ENCODE data around the gene PIP5K1A. TPM values are rescaled to one million over a fixed set of nuclear protein-coding genes. Genes with fewer than 3 reads are reported as not detected.
A peak's percentile ranks its signal among the peaks of the same experiment; 100 is the strongest.

Gene PIP5K1A
- total and polyA plus RNA-seq, 4 donors = 34.9 to 59.3 (median 47.4) TPM

- Histone ChIP-seq H3K27ac (ENCODE audit: low read depth, low read length) (no peak overlapping the region), H3K4me3 (ENCODE audit: low read depth, low read length) (no peak overlapping the region), H3K4me1 (ENCODE audit: control insufficient read depth, insufficient read depth, low read length) (no peaks in the 10 kb centered on the region), H3K9me3 (ENCODE audit: control insufficient read depth, insufficient read depth, low read length) (no peaks in the 10 kb centered on the region), H3K27me3 (ENCODE audit: control insufficient read depth, insufficient read depth, low read length) (no peaks in the 10 kb centered on the region), H3K36me3 (ENCODE audit: control insufficient read depth, insufficient read depth, low read length) (peaks cover 68% of the 10 kb centered on the region)
- DNase-seq (ENCODE audit: low read depth in 4 of 6, low spot score in 6 of 6) = no peak
- WGBS (ENCODE audit: insufficient coverage) = 100% methylated on average over 1 of the region's 2 CpGs
Observed at GRCh38 chr1:151242442-151242841, 44.1 kb downstream of the PIP5K1A start.

- Histone ChIP-seq H3K36me3 (ENCODE audit: control insufficient read depth, insufficient read depth, low read length) (peaks cover 73% of the 10 kb centered on the region), H3K27me3 (ENCODE audit: control insufficient read depth, insufficient read depth, low read length) (no peaks in the 10 kb centered on the region), H3K4me1 (ENCODE audit: control insufficient read depth, insufficient read depth, low read length) (no peaks in the 10 kb centered on the region), H3K4me3 (ENCODE audit: low read depth, low read length) (no peak overlapping the region), H3K27ac (ENCODE audit: low read depth, low read length) (no peak overlapping the region), H3K9me3 (ENCODE audit: control insufficient read depth, insufficient read depth, low read length) (no peaks in the 10 kb centered on the region)
- WGBS (ENCODE audit: insufficient coverage) = no CpG with 5 or more reads among the region's 5 CpGs
- DNase-seq (ENCODE audit: low read depth in 4 of 6, low spot score in 6 of 6) = no peak
Observed at GRCh38 chr1:151243683-151244216, 45.4 kb downstream of the PIP5K1A start.

- Histone ChIP-seq H3K4me3 (ENCODE audit: low read depth, low read length) (no peak overlapping the region), H3K27ac (ENCODE audit: low read depth, low read length) (no peak overlapping the region), H3K9me3 (ENCODE audit: control insufficient read depth, insufficient read depth, low read length) (no peaks in the 10 kb centered on the region), H3K36me3 (ENCODE audit: control insufficient read depth, insufficient read depth, low read length) (peaks cover 55% of the 10 kb centered on the region), H3K4me1 (ENCODE audit: control insufficient read depth, insufficient read depth, low read length) (no peaks in the 10 kb centered on the region), H3K27me3 (ENCODE audit: control insufficient read depth, insufficient read depth, low read length) (no peaks in the 10 kb centered on the region)
- WGBS (ENCODE audit: insufficient coverage) = no CpG with 5 or more reads among the region's 2 CpGs
- no peak for DNase-seq (ENCODE audit: low read depth in 4 of 6, low spot score in 6 of 6)
Observed at GRCh38 chr1:151246786-151247185, 48.4 kb downstream of the PIP5K1A start.

- peaks cover 28% of the 10 kb centered on the region for H3K36me3 ChIP-seq (ENCODE audit: control insufficient read depth, insufficient read depth, low read length)
- WGBS (ENCODE audit: insufficient coverage) = 72% methylated on average over 10 of the region's 16 CpGs
- no peak overlapping the region for H3K4me3 ChIP-seq (ENCODE audit: low read depth, low read length)
Observed at GRCh38 chr1:151251656-151252470, 53.5 kb downstream of the PIP5K1A start.

GRCh38 chr1:151254217-151255213 lies 56.2 kb downstream of the PIP5K1A start, which contains the start of gene PSMD4:
TSS of gene PSMD4 (plus strand) at chr1:151254734. CDS start at chr1:151254783, 49 bp downstream.
- Histone ChIP-seq H3K9me3 (ENCODE audit: control insufficient read depth, insufficient read depth, low read length) (no peaks in the 10 kb centered on the region), H3K4me3 (ENCODE audit: low read depth, low read length) (peak within 1 kb of the TSS; percentile 98), H3K36me3 (ENCODE audit: control insufficient read depth, insufficient read depth, low read length) (peaks cover 9% of the 10 kb centered on the region), H3K27me3 (ENCODE audit: control insufficient read depth, insufficient read depth, low read length) (no peaks in the 10 kb centered on the region), H3K4me1 (ENCODE audit: control insufficient read depth, insufficient read depth, low read length) (peaks cover 14% of the 10 kb centered on the region), H3K27ac (ENCODE audit: low read depth, low read length) (peak within 1 kb of the TSS; percentile 85)
- 2% methylated on average over 46 of the region's 56 CpGs for WGBS (ENCODE audit: insufficient coverage)
- peak; percentile 92 to 99 (median 96) for DNase-seq (ENCODE audit: low read depth in 4 of 6, low spot score in 6 of 6)

More at GRCh38 chr1:151251656-151252470, 53.5 kb downstream of the PIP5K1A start:
- Histone ChIP-seq H3K9me3 (ENCODE audit: control insufficient read depth, insufficient read depth, low read length) (no peaks in the 10 kb centered on the region), H3K4me1 (ENCODE audit: control insufficient read depth, insufficient read depth, low read length) (peaks cover 14% of the 10 kb centered on the region), H3K27me3 (ENCODE audit: control insufficient read depth, insufficient read depth, low read length) (no peaks in the 10 kb centered on the region), H3K27ac (ENCODE audit: low read depth, low read length) (no peak overlapping the region)
- peak in 5 of 6 donors; percentile 26 to 87 (median 38) for DNase-seq (ENCODE audit: low read depth in 4 of 6, low spot score in 6 of 6)

GRCh38 chr1:151255381-151255780 lies 57.0 kb downstream of the PIP5K1A start:
- peaks cover 14% of the 10 kb centered on the region for H3K4me1 ChIP-seq (ENCODE audit: control insufficient read depth, insufficient read depth, low read length)
- DNase-seq (ENCODE audit: low read depth in 4 of 6, low spot score in 6 of 6) = peak in 1 of 6 donors; percentile 3
- no peaks in the 10 kb centered on the region for H3K9me3 ChIP-seq (ENCODE audit: control insufficient read depth, insufficient read depth, low read length)
- H3K4me3 ChIP-seq (ENCODE audit: low read depth, low read length) = peak overlapping the region; percentile 98
- H3K36me3 ChIP-seq (ENCODE audit: control insufficient read depth, insufficient read depth, low read length) = peaks cover 5% of the 10 kb centered on the region
- no peak overlapping the region for H3K27ac ChIP-seq (ENCODE audit: low read depth, low read length)
- WGBS (ENCODE audit: insufficient coverage) = 53% methylated on average over 6 of the region's 10 CpGs
- H3K27me3 ChIP-seq (ENCODE audit: control insufficient read depth, insufficient read depth, low read length) = no peaks in the 10 kb centered on the region

GRCh38 chr1:151259351-151259750 lies 61.0 kb downstream of the PIP5K1A start:
- Histone ChIP-seq H3K9me3 (ENCODE audit: control insufficient read depth, insufficient read depth, low read length) (no peaks in the 10 kb centered on the region), H3K27ac (ENCODE audit: low read depth, low read length) (no peak overlapping the region), H3K4me1 (ENCODE audit: control insufficient read depth, insufficient read depth, low read length) (peaks cover 10% of the 10 kb centered on the region), H3K36me3 (ENCODE audit: control insufficient read depth, insufficient read depth, low read length) (peaks cover 23% of the 10 kb centered on the region), H3K27me3 (ENCODE audit: control insufficient read depth, insufficient read depth, low read length) (no peaks in the 10 kb centered on the region), H3K4me3 (ENCODE audit: low read depth, low read length) (no peak overlapping the region)
- WGBS (ENCODE audit: insufficient coverage) = 100% methylated on average over 1 of the region's 2 CpGs
- no peak for DNase-seq (ENCODE audit: low read depth in 4 of 6, low spot score in 6 of 6)

GRCh38 chr1:151265446-151266236 lies 67.3 kb downstream of the PIP5K1A start:
- Histone ChIP-seq H3K4me1 (ENCODE audit: control insufficient read depth, insufficient read depth, low read length) (no peaks in the 10 kb centered on the region), H3K9me3 (ENCODE audit: control insufficient read depth, insufficient read depth, low read length) (no peaks in the 10 kb centered on the region), H3K27me3 (ENCODE audit: control insufficient read depth, insufficient read depth, low read length) (no peaks in the 10 kb centered on the region), H3K4me3 (ENCODE audit: low read depth, low read length) (no peak overlapping the region), H3K27ac (ENCODE audit: low read depth, low read length) (no peak overlapping the region), H3K36me3 (ENCODE audit: control insufficient read depth, insufficient read depth, low read length) (peaks cover 71% of the 10 kb centered on the region)
- no peak for DNase-seq (ENCODE audit: low read depth in 4 of 6, low spot score in 6 of 6)
- 96% methylated on average over 12 of the region's 14 CpGs for WGBS (ENCODE audit: insufficient coverage)

- Histone ChIP-seq H3K4me3 (ENCODE audit: low read depth, low read length) (no peak overlapping the region), H3K36me3 (ENCODE audit: control insufficient read depth, insufficient read depth, low read length) (peaks cover 71% of the 10 kb centered on the region), H3K27ac (ENCODE audit: low read depth, low read length) (no peak overlapping the region), H3K9me3 (ENCODE audit: control insufficient read depth, insufficient read depth, low read length) (no peaks in the 10 kb centered on the region), H3K4me1 (ENCODE audit: control insufficient read depth, insufficient read depth, low read length) (no peaks in the 10 kb centered on the region), H3K27me3 (ENCODE audit: control insufficient read depth, insufficient read depth, low read length) (no peaks in the 10 kb centered on the region)
- 100% methylated on average over 1 of the region's 3 CpGs for WGBS (ENCODE audit: insufficient coverage)
- DNase-seq (ENCODE audit: low read depth in 4 of 6, low spot score in 6 of 6) = no peak
Observed at GRCh38 chr1:151266315-151266714, 68.0 kb downstream of the PIP5K1A start.
